Left hindlimb (tissue), 1 donor: ENCODE data around the gene GPR132.
"Not testable (repeated sequence)": the region's sequence is repeated elsewhere in the genome, so short reads cannot be mapped to it uniquely, and the experiment has no call there.

Experiments used
- DNase-seq: peaks from one replicate; pipeline ENCODE4 v3.0.0-alpha.2; 2018

The GPR132 gene

GRCh38 chr14:105073720-105074600, 8.7 kb upstream of the GPR132 start:
- DNase-seq: peak; percentile 33

- no peak for DNase-seq
Measured at GRCh38 chr14:105072892-105073719, 7.9 kb upstream of the GPR132 start.

GRCh38 chr14:105072381-105072861, 7.2 kb upstream of the GPR132 start:
- DNase-seq: peak; percentile 25

GRCh38 chr14:105071942-105072341, 6.7 kb upstream of the GPR132 start:
- no peak for DNase-seq

GRCh38 chr14:105071326-105071725, 6.1 kb upstream of the GPR132 start:
- DNase-seq: no peak

- DNase-seq: no peak
Measured at GRCh38 chr14:105070760-105071137, 5.5 kb upstream of the GPR132 start.

- DNase-seq: peak; percentile 48
Measured at GRCh38 chr14:105069871-105070759, 4.9 kb upstream of the GPR132 start.

- DNase-seq: peak; percentile 19
Measured at GRCh38 chr14:105069522-105069870, 4.3 kb upstream of the GPR132 start.

- peak; percentile 16 for DNase-seq
Measured at GRCh38 chr14:105068818-105069217, 3.6 kb upstream of the GPR132 start.

GRCh38 chr14:105067969-105068301, 2.7 kb upstream of the GPR132 start:
- DNase-seq: no peak

- peak; percentile 32 for DNase-seq
Measured at GRCh38 chr14:105067140-105067968, 2.1 kb upstream of the GPR132 start.

GRCh38 chr14:105066240-105067071, 1.2 kb upstream of the GPR132 start:
- peak; percentile 20 for DNase-seq

GRCh38 chr14:105064721-105065143, 498 bp downstream of the GPR132 start:
- DNase-seq: peak; percentile 55

GRCh38 chr14:105064001-105064400, 1.2 kb downstream of the GPR132 start:
- no peak for DNase-seq

- not testable (repeated sequence) for DNase-seq
Measured at GRCh38 chr14:105063506-105063905, 1.7 kb downstream of the GPR132 start.

- no peak for DNase-seq
Measured at GRCh38 chr14:105063056-105063455, 2.2 kb downstream of the GPR132 start.

GRCh38 chr14:105062048-105062433, 3.2 kb downstream of the GPR132 start:
- DNase-seq: peak; percentile 34

- DNase-seq: peak; percentile 40
Measured at GRCh38 chr14:105061428-105062047, 3.7 kb downstream of the GPR132 start.

GRCh38 chr14:105060751-105061427, 4.3 kb downstream of the GPR132 start:
- peak; percentile 74 for DNase-seq
